HuH-7.5 (cell line): ENCODE measurements around the gene CDC6.

ENCODE experiments used
- DNase-seq: peaks from one replicate; pipeline ENCODE4 v3.0.0; 2011; ENCODE audit warnings: low spot score

CDC6 gene, protein sequence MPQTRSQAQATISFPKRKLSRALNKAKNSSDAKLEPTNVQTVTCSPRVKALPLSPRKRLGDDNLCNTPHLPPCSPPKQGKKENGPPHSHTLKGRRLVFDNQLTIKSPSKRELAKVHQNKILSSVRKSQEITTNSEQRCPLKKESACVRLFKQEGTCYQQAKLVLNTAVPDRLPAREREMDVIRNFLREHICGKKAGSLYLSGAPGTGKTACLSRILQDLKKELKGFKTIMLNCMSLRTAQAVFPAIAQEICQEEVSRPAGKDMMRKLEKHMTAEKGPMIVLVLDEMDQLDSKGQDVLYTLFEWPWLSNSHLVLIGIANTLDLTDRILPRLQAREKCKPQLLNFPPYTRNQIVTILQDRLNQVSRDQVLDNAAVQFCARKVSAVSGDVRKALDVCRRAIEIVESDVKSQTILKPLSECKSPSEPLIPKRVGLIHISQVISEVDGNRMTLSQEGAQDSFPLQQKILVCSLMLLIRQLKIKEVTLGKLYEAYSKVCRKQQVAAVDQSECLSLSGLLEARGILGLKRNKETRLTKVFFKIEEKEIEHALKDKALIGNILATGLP

DNA sequence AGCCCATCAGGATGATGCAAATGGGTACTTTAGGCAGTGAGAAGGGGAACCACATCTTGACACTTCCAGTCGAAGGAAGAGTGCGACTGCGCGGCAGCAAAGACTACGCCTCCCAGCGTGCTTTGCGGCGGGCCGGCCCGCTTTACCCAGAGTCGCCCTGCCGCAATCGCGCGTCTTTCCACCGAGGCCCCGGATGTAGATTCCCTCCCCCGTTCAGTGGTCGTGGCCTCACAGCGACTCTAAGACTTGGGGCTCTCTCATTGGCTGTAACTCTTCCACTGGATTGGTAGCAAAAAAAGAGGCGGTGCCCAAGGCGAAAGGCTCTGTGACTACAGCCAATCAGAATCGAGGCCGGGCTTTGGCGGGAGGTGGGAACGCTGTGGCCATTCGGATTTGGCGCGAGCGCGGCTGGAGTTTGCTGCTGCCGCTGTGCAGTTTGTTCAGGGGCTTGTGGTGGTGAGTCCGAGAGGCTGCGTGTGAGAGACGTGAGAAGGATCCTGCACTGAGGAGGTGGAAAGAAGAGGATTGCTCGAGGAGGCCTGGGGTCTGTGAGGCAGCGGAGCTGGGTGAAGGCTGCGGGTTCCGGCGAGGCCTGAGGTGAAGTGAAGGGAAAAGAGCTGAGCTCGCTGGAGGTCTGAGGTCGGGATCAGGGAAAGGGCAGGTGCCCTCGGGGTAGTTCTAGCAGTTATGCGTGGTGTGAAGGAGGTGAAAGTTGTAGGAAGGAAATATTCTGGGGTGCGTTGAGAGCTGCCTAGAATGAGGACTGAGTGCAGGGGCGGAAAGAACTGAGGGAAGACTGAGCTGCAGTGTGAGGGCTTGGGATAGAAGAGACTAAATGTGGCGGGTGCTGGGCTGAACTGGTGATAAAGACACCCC is at the start of gene CDC6:
Gene CDC6 (plus strand): TSS at position 386 of the 876 bp plus-strand sequence. CDS start 1,542 bp downstream, outside the sequence.
- peak; percentile 74 for DNase-seq

DNA sequence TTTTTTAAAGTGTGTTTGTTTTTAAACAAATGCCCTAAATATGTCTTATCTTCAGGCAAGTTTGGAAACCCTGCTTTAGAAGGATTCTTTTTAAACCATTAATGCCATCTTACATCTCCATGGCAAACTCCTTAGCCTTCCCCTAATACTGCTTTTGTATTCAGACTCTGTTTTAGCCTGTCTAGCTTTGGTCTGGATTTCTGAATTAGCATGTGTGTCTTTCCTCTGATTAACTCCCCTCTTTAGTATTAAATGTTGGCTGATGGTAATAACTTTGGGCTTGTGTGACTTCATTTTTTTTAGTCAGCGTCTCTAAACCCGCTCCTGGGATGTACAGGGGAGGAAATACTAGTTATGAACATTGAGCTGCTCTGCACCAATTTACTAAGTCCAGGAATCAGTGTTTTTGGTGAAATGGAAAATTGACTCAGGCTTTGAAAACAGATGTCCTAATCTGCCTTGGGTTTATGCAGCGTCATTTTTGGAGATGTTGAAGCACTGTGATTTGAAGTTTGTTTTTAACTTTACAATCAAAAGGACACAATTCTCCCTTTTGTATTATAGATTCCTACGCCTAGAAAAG is 46.3 kb upstream of the CDC6 start:
- DNase-seq: no peak

DNA sequence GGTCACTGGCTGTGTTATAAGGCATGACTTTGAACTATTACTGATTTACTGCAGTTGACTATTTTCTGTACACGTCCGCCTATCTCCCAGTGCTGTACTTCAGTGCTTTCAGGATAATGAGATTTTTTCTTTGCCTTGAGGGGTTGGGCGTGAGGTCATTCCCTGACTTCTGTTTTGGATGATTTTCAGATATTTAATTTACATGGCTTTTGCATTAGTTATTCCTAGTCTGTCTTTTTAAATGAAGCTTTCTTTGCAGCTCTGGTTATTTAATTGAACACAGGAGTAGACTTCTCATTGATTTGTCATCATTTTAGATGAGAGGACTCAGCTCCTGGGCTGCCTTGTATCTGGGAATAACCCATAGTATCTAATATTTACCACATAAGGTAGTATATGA is 44.9 kb upstream of the CDC6 start:
- DNase-seq: no peak

DNA sequence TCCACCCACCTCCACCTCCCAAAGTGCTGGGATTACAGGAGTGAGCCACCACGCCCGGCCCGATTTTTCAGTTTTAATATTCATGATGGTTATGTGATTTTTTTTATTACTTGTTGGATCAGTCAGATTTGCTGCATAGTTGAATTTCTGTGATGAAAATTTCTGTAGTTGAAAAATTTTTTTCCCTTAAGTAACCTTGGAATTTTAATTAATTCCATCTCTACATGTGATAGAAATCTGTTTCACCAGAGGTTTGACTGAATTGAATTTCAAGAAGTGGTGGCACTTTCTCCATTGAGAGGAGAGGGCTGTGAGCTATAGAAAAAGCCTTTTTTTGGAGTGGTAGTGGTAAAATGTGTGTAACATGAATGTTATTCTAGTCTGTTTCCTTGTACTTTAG is 43.9 kb upstream of the CDC6 start:
- no peak for DNase-seq

DNA sequence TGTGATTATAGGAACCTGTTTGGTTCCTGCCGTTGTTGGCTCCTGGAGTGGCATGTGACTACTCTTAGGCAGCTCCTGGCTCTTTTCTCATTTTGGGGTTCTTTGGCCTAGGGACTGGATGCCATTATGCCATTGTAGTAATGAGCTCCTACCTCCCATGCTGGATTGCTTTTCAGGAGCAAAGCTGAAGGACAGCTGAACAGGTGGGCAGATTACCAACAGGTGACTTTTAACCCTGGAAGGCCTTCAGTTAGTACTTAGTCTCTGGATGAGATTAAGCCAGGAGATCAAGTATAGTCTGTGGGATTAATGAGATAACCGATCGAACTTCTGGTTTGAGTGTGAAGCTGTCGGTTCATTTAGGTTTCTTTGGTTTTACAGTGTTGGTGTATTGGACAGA is 43.4 kb upstream of the CDC6 start:
- DNase-seq: no peak

DNA sequence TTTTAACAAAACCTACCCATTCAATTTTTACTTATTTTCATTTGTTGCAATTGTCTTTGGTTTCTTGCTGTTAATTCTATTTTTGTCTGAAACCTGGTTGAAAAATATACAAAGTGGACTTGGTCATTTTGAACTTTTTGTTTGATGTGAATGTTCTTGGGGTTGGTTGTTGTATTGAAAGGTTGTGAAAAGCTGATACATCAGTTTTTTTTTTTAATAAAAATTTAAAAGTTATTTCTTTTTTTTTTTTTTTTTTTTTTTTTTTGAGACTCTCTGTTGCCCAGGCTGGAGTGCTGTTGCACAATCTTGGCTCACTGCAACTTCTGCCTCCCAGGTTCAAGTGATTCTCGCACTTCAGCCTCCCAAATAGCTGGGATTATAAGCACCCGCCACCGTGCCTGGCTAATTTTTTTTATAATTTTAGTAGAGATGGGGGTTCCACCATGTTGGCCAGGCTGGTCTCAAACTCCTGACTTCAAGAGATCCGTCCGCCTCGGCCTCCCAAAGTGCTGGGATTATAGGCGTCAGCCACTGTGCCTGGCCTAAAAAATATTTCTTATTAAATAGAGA is 39.7 kb upstream of the CDC6 start:
- no peak for DNase-seq

DNA sequence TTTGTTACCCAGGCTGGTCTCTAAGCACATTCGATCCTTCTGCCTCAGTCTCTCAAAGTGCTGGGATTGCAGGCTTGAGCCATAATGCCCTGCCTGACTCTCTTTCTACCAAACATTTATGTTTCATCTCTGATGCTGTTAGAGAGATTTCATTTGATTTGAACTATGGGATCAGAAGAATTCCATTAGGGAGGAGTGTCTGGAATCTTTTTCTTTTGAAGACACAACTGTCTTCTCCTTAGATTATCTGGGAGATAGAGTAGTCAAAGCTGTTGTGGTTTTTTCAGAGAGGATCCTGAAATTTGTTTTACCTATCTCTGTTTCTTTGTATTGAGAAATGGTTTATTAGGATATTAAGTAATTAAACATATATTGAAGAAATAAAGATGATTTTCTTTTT is 39.2 kb upstream of the CDC6 start:
- no peak for DNase-seq

DNA sequence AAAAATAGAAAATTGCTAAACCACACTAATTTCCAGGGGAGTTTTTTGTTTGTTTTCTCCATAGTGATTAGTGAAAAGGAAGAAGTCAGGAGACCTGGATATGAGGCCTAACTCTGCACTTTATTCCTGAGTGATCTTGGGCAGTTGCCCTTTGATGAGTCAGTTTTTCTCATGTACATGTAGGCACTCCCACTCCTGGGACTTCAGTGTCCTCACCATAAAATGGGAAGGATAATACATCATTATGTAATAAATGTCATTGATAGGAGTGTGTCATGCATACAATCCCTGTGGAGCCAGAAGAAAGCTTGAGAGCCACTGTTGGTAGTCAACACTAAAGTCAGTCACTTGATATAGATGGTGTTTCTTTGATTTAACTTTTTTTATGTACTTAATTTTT is 36.1 kb upstream of the CDC6 start:
- DNase-seq: no peak

DNA sequence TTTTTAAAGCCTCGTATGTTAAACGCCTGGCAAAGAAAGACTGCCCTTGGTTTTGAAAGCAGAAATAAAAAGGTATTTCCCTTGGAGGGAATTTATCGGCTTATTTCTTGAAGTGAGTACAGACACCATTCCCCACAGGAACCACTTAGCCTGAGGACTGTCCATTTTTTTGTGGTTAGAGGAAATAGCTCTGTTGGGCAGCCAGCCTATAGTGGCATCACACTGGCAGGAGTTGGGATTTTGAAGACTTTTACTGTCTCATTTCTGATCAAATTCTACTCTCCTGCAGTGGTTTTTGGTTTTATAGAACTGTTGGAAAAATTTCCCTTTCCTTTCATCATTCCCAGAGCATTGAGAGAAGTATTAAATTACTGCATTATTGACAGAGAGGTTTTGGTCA is 34.1 kb upstream of the CDC6 start:
- no peak for DNase-seq

DNA sequence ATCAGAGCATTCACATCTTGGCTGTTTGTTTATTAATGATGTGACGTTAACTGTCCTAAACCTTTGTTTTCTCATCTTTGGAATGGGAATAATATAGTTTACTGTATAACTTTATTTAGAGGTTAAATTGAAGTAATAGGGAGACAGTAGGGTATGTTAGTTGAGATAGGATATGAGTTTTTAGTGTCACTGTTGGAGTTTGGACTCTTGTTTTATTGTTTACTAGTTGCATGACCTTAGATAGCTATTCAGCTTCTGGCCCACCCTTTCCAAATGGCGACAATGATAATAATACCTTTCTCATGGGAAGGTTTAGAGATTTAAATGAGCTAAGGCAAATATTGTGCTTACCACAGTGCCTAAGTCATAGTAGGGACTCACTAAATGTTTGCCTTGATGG is 28.2 kb upstream of the CDC6 start:
- DNase-seq: no peak

DNA sequence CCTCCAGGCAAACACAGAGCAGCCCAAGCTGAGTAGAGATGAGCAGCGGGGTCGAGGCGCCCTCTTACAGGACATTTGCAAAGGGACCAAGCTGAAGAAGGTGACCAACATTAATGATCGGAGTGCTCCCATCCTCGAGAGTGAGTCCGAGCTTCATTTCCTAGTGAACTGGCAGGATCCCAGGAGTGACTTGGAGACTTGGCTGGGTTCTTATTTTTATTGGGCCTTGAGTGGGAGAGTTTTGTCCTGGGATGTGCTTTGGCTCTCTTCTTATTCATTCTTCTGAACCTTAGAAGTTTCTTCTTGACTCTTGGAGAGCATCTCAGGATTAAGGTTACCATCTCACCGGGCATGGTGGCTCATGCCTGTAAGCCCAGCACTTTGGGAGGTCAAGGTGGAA is 27.2 kb upstream of the CDC6 start:
- no peak for DNase-seq

DNA sequence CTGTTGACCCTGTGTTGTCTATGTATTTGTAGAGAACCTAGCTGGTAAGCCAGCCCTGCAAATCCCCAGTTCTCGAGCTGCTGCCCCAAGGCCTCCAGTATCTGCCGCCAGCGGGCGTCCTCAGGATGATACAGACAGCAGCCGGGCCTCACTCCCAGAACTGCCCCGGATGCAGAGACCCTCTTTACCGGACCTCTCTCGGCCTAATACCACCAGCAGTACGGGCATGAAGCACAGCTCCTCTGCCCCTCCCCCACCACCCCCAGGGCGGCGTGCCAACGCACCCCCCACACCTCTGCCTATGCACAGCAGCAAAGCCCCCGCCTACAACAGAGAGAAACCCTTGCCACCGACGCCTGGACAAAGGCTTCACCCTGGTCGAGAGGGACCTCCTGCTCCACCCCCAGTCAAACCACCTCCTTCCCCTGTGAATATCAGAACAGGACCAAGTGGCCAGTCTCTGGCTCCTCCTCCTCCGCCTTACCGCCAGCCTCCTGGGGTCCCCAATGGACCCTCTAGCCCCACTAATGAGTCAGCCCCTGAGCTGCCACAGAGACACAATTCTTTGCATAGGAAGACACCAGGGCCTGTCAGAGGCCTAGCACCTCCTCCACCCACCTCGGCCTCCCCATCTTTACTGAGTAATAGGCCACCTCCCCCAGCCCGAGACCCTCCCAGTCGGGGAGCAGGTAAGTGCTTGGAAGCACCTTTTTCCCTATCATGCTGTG is 23.1 kb upstream of the CDC6 start:
- no peak for DNase-seq

DNA sequence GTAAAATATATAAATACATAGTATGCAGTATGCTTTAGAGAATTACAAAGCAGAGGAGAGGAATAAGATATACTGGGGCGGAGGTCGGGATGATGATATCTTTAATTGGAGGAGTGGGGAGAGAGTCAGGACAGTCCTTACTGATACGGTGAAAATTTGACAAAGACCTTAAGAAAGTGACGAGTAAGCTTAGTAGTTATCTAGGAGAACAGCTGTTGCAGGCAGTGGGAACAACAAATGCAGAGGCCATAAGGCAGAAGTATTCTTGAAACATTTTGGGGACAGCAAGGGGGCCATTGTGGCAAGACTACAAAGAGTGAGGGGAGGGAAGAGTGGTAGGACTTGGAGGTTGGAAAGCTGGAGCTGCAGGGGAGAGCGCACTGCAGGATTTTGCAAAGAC is 22.3 kb upstream of the CDC6 start:
- no peak for DNase-seq

DNA sequence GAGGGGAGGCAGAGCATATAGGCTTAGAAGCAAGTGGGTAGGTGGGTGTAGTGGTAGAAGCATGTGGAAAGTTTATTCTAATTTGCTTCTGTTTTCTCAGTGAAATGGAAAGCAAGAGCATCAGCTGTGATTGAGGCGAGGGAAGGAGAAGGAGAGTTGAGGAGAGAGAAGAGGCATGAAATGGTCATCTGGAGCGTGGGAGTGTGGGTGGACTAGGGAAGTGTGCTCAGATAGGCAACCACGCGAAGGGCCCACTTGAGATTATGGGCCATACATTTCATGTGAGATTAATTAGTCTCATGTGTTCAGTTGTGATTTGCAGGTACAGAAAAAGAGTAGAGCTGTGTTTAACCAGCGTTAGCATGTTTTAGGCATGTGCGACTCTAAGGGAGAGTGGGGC is 20.8 kb upstream of the CDC6 start:
- DNase-seq: no peak

DNA sequence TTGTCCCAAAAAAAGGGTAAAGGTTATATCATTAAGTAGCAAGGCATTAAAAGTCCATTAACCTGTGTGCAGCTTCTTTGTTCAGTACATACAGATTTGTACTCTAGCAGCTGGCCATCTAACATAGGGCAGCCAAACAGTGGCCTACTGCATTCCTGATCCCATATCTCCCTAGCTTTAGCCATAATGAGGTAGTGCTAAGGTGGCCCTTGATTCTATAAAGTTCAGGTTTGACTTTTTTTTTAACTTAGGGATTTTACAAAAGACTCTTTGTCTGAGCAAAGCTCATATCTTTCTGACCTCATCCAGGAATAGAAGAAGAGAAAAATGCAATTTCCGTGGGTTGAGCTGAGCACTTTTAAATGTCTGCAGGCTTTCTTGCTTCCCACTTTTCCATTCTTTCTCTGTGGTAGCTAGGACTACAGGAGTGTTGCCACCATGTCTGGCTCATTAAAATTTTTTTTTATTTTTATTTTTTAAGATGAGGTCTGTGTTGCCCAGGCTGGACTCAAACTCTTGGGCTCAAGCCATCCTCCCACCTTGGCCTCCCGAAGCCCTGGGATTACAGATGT is 19.5 kb upstream of the CDC6 start:
- no peak for DNase-seq

DNA sequence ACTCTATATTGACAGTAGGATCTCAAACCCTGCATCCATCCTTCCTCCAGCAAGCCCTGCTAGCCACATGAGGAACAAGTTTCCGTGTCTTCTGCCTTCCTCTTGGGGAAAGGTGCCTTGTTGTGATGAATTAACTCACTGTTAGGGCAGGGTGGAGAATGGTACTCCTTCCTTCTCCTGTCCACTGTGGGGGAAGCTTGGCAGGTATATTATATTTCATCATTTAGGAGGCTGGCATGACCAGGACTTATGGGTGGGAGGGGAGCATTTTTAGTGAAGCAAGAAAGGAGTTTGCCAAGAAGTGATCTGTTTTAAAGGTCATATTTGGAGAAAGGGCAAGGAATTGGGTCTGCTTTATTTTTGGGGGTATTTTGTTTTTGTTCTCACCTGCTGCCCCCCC is 9.3 kb upstream of the CDC6 start:
- DNase-seq: no peak

DNA sequence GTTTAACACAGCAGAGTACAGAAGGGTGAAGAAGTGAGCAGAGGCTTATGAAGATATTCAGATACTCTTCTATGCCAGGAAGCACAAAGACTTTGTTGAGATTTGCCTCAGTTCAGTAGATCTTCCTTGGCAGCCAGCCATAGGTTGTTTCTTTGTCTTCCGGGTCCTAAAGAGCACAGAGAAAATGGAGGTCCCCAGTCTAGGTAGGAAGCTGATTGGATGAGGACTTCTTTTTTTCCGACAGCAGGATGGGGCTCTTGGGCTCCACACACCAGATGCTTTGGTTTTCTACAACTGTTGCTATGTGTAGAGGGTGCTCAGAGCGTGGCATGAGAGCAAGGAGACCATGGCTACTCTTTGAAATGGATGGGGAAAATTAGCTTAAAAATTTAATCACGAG is 8.3 kb upstream of the CDC6 start:
- DNase-seq: no peak

DNA sequence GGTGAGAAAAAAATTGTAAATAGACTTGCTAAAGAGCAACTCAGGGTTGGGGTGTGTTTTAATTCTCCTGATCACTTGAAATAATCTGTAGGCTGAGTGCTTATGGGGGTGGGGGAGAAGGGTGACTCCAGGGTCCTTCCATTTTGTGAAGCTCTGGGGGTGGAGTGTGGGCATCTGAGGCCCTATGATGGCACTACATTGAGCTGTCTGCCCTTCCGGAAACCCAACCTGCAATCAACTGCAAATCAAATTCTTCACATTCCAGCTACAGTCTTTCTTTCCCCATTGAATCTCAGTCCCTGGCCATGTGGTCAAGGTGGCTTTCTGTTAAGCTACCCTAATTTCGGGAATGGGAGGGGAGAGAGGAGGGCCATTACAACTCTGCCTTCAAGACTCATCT is 6.0 kb upstream of the CDC6 start:
- DNase-seq: no peak

DNA sequence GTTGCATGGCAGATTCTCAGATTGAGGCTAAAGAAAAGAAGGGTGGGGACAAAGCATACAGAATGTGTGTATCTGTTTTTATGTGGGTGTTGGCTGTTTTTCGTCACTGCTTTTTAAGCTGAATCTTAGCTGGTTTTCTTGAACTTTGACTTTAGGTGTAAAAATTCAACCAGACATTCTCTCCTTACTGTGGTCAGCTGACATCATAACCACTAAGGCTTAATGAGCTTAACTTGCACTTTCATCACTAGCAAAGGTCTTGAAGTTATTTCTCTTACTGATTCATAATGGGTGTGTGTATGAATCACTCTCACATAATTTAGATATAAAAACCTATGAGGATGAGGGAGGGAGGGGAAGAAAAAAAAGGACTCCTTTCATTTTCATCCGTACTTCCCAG is 4.0 kb upstream of the CDC6 start:
- DNase-seq: no peak

DNA sequence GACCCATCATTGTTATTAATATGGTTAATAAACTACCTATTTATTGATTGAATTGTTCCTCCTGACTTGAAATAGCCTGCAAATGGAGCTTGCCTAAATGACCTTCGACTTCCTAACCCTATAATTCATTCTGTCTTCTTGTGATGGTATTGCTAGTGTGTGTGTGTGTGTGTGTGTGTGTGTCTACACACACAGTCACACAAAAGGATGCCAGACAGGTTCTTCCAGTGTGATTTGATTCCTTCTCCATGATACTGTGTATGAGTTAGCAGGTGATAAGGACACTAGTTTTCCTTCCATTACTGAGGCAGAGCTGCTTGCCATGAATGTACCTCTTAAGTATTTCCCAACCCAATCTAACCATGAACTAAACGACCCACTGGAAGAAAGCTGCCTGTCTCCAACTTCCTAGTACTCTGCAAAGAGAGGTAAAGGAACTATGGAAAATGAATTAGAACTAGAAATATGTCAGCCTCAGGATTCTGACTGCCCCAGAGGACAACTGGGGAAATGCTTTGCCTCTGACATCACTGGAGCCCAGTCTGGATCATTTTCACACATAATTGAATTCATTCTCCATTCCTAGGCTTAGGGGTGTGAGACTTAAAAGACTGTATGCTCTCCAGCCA is 3.5 kb upstream of the CDC6 start:
- no peak for DNase-seq

DNA sequence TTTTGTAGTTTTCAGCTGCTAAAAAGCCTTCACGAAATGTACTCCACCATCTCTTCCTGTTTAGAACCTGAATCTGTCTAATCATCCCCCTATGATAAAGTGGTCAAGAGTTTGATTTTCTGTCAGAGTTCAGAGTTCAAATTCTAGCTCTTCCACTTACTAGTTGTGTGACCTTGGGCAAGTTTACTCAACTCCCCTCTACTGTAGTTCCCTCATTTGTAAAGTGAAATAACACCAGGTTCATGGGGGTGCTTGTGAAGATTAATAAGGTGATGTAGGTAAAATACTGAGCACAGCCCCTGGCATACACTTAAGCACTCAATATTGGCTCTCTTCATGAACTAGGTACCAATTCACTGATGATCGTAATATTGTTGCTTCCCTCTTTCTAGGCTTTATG is 1.2 kb upstream of the CDC6 start:
- DNase-seq: no peak
